T-helper 9 cell (primary cell): ENCODE data around the gene LRRC63.
"Not testable (repeated sequence)": the region's sequence is repeated elsewhere in the genome, so short reads cannot be mapped to it uniquely, and the experiment has no call there.

Experiments used
- DNase-seq: peaks from one replicate; pipeline ENCODE4 v3.0.0-alpha.2; 2020

The LRRC63 gene

DNA sequence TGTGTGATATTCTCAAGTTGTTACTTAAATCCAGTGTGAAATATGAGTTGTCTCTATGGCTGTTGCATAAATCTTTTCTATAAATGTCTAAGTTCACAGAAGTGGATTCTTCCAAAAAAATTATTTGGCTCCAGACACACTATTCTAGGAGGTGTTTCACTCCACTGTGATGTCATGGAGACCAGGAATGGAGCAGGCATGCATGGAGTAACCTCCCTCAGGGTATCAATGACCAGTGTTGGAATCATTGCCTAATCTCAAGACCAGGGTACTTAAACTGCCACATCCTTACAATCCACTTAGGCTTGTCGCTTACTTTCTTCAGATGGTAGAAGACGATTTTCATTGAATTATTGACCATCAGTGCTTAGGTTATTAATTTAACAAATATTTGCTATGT is 55.4 kb downstream of the LRRC63 start:
- no peak for DNase-seq

DNA sequence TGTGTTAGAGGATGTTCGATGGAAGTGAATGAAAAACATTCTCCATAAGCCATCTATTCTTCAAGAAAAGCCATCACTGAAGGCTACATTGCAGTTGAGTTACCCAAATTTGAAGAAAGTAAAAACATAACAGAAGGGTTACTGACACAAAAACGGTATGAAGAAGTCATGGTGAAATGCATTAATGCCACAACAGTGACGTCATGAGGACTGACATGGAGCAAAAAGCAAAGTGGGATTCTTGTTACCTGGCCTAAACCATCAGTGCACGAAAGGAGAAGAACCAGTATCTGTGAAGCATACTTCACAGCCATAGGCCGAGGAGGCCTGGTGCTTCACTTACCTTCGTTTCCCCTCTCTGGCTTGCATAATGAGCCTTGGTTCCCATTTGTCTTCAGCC is 58.7 kb downstream of the LRRC63 start:
- DNase-seq = no peak

DNA sequence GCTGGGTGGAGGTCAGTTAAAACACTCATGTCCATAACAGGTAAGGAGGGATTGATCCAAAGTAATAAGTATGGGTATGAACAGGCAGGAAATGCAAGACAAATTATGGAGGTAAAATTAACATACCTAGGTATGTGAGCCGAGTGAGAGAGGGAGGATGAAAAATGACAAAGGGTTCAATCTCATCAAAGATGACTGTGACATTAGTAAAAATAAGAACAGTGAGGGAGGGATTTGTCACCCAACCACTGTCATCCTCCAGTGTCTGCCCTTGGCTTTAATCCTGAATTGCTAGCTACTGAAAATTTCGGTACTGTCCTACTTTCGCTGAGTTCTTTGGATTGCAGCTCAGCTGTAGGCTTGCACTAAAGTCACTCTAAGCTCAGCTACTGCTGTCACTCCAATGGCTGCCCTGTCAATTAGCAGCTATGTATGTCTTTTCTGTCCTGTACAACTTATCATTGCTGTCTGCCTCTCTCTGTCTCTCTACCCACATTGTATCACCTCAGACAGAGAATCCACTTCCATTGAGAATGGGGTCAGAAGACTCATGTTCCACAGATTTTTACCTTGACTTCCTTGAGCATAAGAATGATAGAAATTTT is 62.5 kb downstream of the LRRC63 start:
- no peak for DNase-seq

DNA sequence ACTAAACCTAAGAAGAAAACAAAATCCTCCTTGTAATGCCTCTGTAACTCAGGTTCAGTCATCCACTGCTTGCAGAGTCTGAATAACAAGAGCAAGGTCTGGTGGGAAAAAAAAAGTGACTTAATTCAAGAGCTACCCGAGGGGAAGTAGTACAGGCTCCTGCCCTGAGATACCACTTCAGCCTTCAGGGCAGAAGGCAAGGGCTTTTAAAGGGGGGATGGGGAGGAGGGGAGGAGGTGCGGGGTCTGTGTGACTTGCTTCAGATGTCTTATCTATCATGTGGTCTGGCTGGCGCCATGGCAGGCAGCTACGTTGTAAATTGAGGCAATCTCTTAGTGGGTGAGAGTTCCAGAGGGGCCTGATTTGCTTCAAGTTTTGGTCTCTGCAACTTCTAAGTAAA is 66.7 kb downstream of the LRRC63 start:
- no peak for DNase-seq

DNA sequence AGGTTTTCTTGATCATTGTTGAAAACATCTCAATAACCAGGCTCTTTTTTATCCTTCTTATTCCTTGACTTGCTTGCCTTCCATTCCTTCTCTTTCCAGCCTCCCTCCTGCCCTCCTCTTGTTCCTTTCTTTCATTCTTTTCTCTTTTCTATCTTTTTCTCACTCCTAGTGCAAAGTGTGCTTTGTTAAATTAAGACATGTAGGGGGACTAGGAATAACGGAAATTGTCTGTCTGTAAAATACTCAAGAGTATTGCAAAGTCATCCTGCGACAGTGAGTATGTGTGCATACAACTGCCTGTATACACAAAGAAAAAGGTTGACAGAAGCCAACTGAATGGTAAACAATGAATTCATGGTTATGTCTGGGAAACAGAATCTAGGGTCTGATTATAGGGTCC is 70.1 kb downstream of the LRRC63 start:
- DNase-seq = no peak

DNA sequence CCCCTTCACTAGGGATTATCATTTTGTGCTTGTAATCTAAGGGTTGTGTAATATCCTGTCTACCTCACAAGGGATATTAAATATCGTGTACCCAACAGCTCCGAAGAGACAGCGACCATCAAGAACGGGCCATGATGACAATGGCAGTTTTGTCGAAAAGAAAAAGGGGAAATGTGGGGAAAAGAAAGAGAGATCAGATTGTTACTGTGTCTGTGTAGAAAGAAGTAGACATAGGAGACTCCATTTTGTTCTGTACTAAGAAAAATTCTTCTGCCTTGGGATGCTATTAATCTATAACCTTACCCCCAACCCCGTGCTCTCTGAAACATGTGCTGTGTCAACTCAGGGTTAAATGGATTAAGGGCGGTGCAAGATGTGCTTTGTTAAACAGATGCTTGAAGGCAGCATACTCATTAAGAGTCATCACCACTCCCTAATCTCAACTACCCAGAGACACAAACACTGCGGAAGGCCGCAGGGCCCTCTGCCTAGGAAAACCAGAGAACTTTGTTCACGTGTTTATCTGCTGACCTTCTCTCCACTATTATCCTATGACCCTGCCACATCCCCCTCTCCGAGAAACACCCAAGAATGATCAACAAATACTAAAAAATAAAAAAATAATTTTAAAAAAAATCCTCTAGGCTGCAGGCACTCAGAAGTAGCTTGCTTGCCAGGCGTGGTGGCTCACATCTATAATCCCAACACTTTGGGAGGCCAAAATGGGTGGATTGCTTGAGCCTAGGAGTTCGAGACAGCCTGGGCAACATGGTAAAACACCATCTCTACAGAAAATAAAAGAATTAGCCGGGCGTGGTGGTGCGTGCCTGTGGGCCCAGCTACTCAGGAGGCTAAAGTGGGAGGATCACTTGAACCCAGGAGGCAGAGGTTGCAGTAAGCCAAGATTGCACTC is 72.4 kb downstream of the LRRC63 start:
- DNase-seq = not testable (repeated sequence)

DNA sequence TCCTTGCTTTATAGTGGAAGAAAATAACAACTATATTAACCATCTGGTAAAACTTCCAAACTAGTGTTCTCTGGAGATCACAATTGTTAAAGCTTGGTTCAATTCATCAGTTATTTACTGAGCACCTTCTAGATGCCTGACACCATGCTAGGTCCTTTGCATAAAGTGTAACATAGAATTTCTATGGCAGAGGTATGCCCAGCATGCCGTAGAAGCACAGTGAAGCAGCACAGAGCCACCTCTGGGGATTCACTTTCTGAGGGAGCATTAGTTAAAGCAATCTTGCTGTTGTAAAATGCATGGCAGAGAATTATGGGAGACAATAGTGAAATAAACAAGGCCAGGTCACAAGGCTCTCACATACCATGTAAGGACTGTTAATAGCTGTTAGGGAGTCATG is 75.2 kb downstream of the LRRC63 start:
- DNase-seq = no peak

DNA sequence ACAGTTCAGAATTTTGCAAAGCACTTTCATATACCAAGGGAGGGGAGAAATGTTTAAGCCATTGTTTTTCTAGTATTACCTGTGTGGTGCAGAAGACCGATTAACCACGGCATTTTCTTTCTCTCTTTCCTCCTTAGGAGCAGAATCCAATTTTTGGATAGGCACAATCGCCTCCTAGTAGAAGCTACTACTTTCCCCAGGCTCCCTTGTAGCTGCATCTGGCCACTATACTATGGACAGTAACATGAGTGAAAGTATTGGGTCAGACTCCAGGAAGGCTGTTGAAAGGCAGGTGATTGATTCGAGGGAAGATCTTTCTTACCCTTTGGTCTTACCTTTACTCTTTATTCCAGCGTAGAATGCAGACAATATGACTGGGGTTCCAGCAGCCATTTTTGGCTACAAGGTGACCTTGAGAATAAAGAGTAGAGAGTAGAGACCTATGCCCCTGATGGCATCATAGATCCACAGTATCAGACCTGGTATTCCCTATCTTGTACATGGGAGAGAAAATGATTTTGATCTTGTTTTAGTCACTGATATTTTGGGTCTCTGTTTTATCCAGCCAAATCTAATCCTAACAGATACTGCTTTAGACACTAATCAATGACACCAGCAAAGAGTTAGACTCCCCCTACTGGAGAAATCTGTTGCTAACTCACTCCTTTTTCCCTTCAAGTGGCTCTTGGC is 77.0 kb downstream of the LRRC63 start:
- no peak for DNase-seq

DNA sequence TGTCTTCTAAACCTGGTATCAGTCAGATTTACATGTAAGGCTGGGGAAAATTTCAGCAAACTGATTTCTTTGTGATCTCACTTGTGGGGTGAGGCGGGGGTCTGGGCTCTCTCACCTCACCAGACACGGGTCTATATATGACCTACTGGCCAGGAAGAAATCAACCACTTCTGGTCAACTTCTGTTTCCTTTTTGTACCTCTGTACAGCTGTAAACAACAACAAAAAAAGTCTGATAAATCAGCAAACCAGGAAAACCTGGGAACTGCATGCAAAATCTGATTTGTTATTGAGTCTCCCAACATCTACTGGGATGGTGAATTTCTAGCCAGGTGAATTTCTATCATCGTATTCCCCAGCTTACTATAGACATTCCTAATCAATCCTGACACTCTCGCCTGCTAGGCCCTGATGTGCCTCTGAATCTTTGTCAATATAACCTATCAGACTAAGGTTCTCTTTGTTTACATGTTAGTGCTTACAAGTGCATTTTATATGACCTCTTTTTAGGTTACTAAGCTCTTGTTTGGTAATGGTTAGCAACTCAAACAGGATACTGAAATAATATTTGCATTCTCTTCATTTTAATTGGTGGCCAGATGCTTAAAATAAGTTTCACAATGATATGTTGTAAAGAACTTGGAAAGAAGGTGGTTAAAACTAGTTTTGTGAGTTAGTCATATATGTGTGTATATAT is 77.7 kb downstream of the LRRC63 start:
- no peak for DNase-seq

DNA sequence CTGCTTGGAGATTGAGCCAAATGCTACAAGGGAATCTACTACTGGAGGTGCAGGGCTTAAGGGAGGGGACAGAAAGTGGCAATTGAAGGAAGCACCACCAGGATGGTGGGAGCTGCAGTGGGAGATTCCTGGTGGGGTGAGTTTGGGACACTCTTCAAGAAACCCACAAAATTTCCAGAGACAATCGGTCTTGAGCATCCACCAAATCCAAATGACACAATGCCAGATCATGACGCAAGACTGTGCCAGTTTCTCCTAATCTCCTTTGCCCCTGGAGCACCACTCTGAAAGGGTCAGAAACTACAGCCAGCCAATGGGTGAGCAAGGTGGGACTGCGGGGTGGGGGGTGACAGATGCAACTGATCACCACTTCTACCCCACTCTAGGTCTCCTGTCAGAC is 78.7 kb downstream of the LRRC63 start:
- DNase-seq = no peak

DNA sequence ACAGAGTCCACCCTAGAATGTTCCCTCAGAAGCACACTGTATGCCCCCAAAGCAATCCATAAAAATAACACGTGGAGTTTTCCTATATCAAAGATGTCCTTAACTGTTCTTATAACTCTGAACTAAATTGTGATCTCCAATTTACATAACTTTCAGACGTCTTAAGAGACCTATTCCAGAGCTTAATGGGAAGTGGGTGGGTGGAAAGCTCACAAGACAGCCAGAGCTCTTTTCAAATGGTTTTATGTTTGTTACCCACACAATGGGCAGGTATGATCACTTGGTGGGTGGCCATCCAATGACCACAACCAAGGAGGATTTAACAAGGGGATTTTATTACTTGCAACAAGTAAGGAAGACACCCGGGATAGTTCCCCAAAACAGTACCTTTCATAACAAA is 81.7 kb downstream of the LRRC63 start:
- DNase-seq = no peak

DNA sequence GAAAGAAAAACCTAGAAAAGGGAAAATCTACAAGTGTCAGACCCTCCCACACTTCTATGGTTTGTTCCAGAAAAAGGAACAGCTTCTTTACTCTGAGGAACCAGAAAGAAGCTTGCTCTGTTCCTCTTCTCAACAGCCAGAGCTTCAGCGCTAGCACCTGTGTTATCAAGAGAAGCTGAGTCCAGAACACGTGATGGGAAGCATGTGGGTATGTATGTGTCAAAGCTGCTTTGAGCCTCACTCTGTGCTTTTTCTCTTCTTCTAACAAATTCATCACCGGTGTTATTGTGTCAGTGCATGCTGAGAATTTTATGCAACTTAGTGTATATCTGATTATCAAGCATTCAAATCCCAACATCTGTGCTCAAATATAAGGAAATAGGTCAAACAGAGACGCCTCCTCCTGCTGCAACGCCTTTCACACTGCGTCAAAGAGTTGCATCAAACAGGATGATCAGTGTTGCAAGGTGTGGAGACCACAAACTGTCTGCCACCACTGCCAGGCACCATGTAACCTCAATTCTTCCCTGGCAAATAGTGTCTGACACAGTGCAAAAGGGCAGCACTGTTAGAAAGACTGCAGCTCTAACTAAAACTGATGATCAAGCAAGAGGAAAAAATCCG is 83.9 kb downstream of the LRRC63 start:
- DNase-seq = peak; percentile 51

DNA sequence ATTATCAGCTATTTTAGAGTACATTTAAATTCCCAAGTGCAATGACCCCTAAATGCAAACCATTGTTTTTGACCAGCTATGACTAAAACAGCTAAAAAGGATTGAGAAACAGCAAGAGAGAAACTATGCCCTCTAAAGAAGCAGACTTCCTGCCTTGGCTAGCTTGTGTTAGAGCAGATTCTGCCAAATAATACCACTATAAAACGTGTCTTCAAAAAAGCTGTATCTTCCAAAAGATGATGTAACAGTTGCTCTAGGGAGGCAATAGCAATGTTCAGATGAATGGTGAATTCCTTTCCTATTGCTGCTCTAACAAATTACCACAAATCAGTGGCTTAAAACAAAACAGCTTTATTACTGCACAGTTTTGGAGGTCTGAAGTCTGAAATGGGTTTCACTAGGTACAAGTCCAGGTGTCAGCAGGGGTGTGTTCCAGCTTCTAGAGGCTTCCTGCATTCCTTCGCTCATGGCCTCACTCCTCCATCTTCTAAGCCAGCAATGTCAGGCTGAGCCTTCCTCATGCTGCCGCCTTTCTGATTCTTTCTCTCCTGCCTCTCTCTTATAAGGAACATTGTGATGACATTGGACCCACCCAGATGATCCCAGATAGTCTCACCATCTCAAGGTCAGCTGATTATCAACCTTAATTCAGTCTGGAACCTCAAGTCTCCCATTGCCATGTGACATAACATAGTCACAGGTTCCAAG is 84.5 kb downstream of the LRRC63 start:
- DNase-seq = no peak

DNA sequence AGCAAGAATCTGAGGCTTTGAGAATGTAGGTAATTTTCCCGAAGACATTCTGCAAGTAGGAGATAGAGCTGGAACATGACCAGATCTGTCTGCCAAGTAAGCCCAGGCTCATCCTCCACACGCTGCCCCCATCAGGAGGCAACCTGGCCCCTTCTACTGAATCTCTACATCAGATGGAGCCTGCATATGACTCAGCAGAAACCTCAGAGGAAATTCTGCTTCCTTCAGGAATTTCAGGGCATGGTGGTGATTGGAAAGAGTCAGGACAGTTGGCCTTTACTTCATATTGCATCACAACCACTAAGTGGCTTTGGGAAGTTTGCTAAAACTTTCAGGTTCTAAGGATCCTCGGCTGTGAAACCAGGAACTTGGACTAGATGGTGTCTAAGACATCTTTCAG is 85.2 kb downstream of the LRRC63 start:
- no peak for DNase-seq

DNA sequence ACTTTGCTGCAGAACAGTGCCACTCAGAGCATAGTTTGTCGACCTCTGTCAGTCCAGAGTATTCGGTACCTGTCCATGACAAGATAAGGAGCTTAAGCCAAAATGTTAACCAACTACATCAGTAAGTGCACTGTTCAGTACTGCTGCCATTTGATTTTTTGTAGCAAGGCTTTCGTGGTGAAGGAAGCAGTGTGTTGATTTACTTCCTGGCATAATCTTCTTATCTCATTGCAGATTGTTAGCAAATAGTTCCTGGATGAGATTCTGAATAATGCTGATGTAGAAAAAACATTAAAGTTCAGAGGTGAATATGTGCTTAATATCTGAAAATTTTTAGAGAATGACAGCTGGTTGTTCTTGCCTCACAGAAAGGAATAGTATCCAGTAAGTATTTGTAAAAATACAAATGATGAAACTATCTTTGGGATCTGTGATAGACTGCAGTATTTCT is 85.7 kb downstream of the LRRC63 start:
- DNase-seq = no peak

DNA sequence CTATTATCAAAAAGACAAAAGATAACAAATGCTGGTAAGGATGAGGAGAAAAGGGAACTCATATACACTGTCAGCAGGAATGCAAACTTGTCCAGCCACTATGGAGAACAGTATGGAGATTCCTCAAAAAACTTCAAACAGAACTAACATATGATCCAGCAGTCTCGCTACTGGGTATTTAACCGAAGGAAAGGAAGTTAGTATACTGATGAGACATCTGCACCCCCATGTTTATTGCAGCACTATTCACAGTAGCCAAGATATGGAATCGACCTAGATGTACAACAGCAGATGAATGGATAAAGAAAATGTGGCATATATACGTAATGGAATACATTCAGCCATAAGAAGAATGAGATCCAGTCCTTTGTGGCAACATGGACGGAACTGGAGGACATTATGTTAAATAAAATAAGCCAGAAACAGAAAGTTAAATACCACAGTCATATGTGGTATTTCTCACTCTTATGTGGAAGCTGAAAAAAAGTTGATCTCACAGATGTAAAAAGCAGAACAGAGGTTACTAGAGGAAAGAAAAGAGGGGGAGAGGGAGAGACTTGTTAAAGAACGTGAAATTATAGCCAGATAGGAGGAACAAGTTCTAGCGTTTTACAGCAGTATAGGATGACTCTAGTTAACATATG is 92.1 kb downstream of the LRRC63 start:
- no peak for DNase-seq

DNA sequence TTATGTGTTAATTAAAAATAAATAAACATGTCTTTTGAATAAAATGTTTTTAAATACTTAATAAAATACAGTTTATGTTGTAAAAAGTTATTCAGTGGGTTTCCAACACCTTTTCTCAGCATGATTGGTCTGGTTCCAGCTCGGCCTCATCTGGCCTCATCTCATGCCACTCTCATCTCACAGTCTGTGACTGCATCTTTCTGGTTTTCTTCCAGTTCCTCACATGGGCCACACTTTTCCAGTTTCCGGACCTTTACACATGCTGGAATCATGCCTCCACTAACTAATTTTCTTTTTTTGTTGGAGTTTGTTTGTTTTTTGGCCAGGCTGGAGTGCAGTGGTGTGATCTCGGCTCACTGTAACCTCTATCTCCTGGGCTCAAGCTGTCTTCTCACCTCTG is 92.8 kb downstream of the LRRC63 start:
- no peak for DNase-seq

DNA sequence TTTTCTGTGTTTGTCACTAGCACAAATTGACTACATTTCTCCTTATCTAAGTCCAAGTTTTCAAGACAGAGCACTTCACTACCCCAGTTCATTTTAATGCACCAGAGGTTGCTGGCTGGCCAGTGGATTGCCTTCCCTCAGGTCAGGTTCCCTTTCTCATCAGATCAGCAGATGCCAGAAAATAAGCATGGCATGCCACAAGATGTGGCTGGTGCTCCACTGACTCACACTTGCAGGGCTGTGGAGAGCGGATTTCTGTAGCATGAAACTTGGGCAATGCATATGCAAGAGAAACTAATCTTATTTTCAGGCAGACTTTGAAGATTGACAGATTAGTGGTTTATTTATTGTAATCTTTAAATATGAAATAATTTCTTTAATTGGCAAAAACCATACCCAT is 95.8 kb downstream of the LRRC63 start:
- no peak for DNase-seq

DNA sequence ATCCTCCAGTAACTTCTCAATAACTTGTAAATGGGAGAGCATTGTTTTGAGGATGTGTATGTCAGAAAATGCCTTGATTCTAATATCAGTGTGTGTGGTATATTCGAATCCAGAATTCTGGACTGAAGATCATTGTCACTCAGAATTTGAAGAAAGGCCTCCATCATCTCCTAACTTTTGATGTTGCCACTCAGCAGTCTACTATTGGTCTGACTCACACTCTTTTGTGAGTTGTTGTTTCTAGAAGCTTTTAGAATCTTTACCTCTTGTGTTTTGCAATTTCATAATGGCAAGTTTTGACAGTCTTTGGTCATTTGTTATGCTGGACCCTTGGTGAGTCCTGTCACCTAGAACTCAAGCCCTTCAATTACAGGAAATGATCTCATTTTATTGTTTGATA is 98.3 kb downstream of the LRRC63 start:
- no peak for DNase-seq

DNA sequence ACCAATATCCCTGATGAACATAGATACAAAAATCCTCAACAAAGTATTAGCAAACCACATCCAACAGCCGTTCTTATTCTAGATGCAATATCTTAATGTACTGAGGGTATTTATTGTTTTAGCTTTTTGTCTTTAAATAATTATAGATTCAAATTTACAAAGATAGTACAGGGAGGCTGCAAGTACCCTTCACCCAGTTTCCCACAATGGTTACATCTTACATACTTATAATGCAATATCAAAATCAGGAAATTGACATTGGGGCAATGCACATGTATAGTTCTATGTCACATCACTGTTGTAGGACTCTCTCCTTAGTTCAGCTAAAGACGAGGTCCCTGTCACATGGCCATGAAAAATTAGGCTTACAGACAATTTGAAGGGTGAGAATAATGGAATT is 99.5 kb downstream of the LRRC63 start:
- DNase-seq = no peak

DNA sequence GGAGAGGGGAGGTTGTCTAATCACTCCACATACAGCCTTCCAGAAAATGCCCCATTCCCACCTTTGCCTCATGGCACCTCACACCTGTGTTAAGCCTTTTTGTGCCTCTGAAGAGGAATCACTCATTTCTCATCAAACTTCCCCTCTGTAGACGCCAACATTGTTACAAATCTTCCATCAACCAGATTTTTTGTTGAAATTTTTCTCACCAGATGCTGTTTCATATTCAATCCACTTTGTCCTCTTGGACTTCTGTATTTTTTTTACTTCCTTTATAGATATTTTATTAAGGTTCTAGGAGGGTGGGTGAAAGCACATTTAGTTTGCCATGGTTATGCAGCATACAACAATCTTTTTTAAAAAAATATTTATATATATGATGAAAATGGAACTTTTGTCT is 101.3 kb downstream of the LRRC63 start:
- no peak for DNase-seq
